Skeletal muscle tissue (tissue), 4 donors: Measurements from ENCODE around the gene TPM3. TPM values are rescaled to one million over a fixed set of nuclear protein-coding genes. Genes with fewer than 3 reads are reported as not detected.
A peak's percentile ranks its signal among the peaks of the same experiment; 100 is the strongest.
"Not testable (repeated sequence)": the region's sequence is repeated elsewhere in the genome, so short reads cannot be mapped to it uniquely, and the experiment has no call there.

Experiments used
- H3K27ac ChIP-seq: one replicate; pipeline ENCODE4 v1.7.0; 2013; ENCODE audit warnings: mild to moderate bottlenecking, low read depth, low read length, inconsistent platforms
- H3K27me3 ChIP-seq, 3 donors: one replicate each; pipeline ENCODE4 v1.7.0; 2013; ENCODE audit warnings: low read length in 3 of 3; ENCODE audit not compliant: control insufficient read depth in 3 of 3, insufficient read depth in 3 of 3
- H3K36me3 ChIP-seq, 3 donors: one replicate each; pipeline ENCODE4 v1.7.0; 2013; ENCODE audit warnings: low read length in 3 of 3; ENCODE audit not compliant: control insufficient read depth in 3 of 3, insufficient read depth in 3 of 3
- H3K4me1 ChIP-seq, 3 donors: one replicate each; pipeline ENCODE4 v1.7.0; 2013; ENCODE audit warnings: low read length in 3 of 3, mild to moderate bottlenecking in 3 of 3; ENCODE audit not compliant: control insufficient read depth in 3 of 3, insufficient read depth in 3 of 3
- H3K4me3 ChIP-seq, 3 donors: one replicate each; pipeline ENCODE4 v1.7.0; 2013; ENCODE audit warnings: low read length in 3 of 3
- H3K9ac ChIP-seq, 3 donors: one replicate each; pipeline ENCODE4 v1.7.0; 2013; ENCODE audit warnings: low read length in 3 of 3, mild to moderate bottlenecking in 3 of 3, moderate library complexity in 2 of 3, low read depth in 1 of 3
- H3K9me3 ChIP-seq, 3 donors: one replicate each; pipeline ENCODE4 v1.7.0; 2013; ENCODE audit warnings: low read length in 3 of 3; ENCODE audit not compliant: control insufficient read depth in 3 of 3
- total RNA-seq: library from RNA; depleted of rRNA; stranded (reverse); fragments of >200 nt; gene quantifications from one replicate; pipeline ENCODE4 v1.2.3, GENCODE V29; 2014
- donor health status: Osteomylitis.

Gene TPM3
- total RNA-seq: 202 TPM

DNA sequence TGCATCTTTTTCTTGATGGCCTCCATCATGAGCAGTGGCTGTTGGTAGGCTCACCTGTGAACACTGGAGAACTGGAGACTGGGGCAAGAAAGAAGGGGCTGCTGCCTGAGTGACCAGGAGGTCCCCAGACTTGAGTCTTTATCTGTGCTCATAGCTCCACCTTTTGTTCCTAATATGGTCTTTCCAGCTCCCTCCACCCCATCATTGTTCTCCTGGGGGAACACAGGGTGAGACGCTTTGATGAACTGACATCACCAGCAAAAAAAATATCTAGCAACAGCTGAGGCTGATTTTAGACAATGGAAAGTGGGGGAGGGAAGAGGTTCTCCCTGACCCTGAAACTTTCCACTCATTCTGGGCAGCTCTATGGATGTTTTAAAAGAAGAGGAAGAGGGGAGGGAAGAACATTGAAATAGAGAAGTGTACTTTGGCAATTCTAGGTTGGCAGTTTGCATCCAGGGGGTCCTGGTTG, at the start of gene TPM3:
Gene TPM3 (minus strand): TSS at position 111 of the 472 bp plus-strand sequence. CDS start 82 bp downstream, at position 29.
- Histone ChIP-seq H3K4me3 (peak within 1 kb of the TSS; percentile 71 to 90 (median 84)), H3K27ac (peak within 1 kb of the TSS; percentile 96), H3K9me3 (no peaks in the 10 kb centered on the region), H3K36me3 (peaks cover 0 to 18% (median 0%) of the 10 kb centered on the region in 3 donors), H3K9ac (peak within 1 kb of the TSS; percentile 75 to 95 (median 85)), H3K4me1 (peaks cover 20 to 32% (median 26%) of the 10 kb centered on the region in 3 donors), H3K27me3 (no peaks in the 10 kb centered on the region)

DNA sequence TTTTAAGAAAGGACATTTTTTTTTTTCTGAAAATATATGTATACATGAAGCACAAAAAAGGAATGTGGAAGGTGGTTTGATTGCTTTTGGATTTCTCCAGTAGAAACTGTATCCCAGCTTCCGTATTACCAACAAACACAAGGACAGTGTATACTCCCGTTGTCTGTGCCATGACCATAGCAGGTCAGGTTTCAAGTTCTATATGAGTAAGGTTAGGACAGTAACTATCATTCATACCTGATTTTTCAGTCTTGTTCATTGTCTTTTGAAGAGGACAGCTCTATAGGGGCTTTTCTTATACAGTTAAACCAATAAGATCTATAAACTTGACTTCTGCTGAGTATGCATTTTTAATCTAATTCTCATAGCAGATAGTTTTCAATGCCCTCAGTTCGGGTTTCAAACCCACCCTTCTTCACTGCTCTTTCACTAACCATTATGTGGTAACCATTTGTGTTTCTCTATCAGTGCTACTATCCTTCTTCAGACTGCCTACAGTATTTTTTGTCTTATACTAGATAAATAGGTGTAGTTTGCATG, 48.5 kb upstream of the TPM3 start:
- Histone ChIP-seq H3K36me3 (peaks cover 53 to 69% (median 64%) of the 10 kb centered on the region in 3 donors), H3K27me3 (no peaks in the 10 kb centered on the region), H3K4me3 (no peak overlapping the region), H3K9ac (peak overlapping the region in 1 of 3 donors; percentile 15), H3K9me3 (no peaks in the 10 kb centered on the region), H3K27ac (no peak overlapping the region), H3K4me1 (peaks cover 0 to 2% (median 0%) of the 10 kb centered on the region in 3 donors)

DNA sequence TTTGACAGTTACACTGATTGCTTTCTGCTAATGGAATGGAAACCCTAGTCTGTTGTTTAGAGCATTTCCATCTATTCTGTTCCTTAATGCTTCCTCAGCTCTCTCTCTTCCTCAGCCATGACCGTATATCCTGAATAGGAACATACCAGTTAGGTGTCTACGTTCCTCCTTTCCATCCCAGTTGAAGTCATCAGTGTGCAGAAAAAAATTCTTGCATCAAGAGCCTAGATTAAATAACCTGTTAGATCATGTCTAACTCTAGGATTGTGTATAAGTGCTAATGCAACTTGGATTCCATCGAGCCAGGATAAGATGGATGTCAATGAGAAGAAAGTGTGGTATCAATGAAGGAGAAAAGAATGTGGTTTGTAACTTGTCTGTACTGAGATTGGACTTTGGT, 47.6 kb upstream of the TPM3 start:
- Histone ChIP-seq H3K4me3 (no peak overlapping the region), H3K9ac (no peak overlapping the region), H3K36me3 (peaks cover 50 to 69% (median 64%) of the 10 kb centered on the region in 3 donors), H3K27ac (no peak overlapping the region), H3K9me3 (no peaks in the 10 kb centered on the region), H3K4me1 (peaks cover 0 to 2% (median 0%) of the 10 kb centered on the region in 3 donors), H3K27me3 (no peaks in the 10 kb centered on the region)

DNA sequence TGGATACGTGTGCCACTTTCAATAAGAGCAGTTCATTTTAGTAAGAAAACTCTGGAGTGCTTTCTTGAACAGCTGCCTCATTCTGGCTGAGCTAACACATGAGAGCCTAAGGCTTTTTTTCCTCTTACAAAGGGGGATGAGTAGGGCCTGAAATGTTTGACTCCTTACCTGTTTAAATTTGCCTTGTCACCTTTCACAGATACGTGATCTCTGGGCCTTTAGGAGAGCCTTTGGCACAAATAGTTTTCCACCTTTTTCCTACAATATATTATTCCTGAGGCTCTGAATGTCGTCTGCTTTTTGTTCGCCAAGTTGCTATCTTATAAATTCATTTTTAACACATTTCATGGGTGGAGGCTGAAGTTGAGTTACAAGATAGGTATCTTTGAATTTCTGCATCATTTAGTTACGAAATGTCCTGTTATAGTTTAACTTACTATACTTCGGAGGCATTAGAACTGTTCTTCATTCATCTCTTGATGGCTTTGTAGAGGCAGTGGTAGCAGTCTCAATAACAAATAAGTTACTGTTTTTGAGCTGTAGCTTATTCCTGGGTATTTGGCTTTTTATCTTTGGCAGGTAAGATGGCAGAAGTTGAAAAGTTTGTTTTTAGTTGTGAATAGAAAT, 46.1 kb upstream of the TPM3 start:
- no peak overlapping the region for H3K27ac ChIP-seq
- H3K4me3 ChIP-seq: no peak overlapping the region
- no peaks in the 10 kb centered on the region for H3K9me3 ChIP-seq
- no peaks in the 10 kb centered on the region for H3K27me3 ChIP-seq
- no peak overlapping the region for H3K9ac ChIP-seq
- H3K4me1 ChIP-seq: peaks cover 0 to 2% (median 0%) of the 10 kb centered on the region in 3 donors
- H3K36me3 ChIP-seq: peaks cover 44 to 65% (median 53%) of the 10 kb centered on the region in 3 donors

DNA sequence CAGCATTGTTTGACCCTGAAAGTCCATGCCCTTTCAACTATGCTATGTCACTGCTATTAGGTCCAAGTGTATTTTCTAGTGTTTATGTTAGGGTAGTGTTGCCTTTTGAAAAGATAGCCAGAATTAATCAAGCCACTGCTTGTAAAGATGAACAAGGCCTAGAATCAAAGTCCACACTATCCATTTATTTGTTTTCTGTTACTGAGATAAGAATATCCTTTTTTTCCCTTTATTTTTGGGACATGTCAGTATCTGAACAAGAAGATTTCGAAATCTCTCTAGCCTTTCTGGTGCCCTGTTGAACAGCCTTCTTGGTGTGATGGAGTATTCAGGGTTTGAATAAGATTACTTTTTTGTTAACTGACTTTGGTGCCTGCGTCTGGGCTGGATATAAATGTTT, 45.5 kb upstream of the TPM3 start:
- Histone ChIP-seq H3K36me3 (peaks cover 46 to 60% (median 53%) of the 10 kb centered on the region in 3 donors), H3K27me3 (no peaks in the 10 kb centered on the region), H3K27ac (no peak overlapping the region), H3K4me1 (peaks cover 0 to 2% (median 0%) of the 10 kb centered on the region in 3 donors), H3K9me3 (no peaks in the 10 kb centered on the region), H3K4me3 (no peak overlapping the region), H3K9ac (no peak overlapping the region)

DNA sequence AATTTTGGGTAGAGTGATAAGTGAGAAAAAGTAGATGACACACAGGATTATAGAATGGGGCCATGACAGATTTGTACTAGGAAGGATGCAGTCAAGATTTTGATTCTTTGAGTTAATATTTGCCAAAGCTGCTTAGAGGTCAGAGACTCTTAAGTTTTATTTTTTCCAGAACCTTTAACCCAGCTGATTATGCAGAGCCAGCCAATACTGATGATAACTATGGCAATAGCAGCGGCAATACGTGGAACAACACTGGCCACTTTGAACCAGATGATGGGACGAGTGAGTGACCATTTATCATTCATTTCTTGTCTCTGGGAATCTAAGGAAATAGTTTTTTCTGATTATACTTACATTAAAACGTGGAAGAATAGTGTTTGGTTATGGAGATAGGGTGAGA, 45.0 kb upstream of the TPM3 start:
- Histone ChIP-seq H3K36me3 (peaks cover 47 to 56% (median 49%) of the 10 kb centered on the region in 3 donors), H3K27me3 (no peaks in the 10 kb centered on the region), H3K4me3 (no peak overlapping the region), H3K27ac (no peak overlapping the region), H3K9me3 (no peaks in the 10 kb centered on the region), H3K9ac (no peak overlapping the region), H3K4me1 (peaks cover 0 to 2% (median 0%) of the 10 kb centered on the region in 3 donors)

DNA sequence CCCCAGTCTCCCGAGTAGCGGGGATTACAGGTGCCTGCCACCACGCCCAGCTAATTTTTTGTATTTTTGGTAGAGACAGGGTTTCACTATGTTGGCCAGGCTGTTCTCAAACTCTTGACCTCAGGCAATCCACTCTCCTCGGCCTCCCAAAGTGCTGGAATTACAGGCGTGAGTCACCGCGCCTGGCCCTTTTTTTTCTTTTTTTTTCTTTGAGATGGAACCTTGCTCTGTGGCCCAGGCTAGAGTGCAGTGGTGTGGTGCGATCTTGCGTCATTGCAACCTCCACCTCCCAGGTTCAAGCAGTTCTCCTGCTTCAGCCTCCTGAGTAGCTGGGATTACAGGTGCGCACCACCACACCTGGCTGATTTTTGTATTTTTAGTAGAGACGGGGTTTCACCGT, 41.2 kb upstream of the TPM3 start:
- not testable (repeated sequence) for H3K27ac ChIP-seq, H3K27me3 ChIP-seq, H3K9ac ChIP-seq, H3K9me3 ChIP-seq, H3K4me3 ChIP-seq, H3K4me1 ChIP-seq
- H3K36me3 ChIP-seq: peaks cover 52 to 70% (median 70%) of the 10 kb centered on the region in 3 donors

DNA sequence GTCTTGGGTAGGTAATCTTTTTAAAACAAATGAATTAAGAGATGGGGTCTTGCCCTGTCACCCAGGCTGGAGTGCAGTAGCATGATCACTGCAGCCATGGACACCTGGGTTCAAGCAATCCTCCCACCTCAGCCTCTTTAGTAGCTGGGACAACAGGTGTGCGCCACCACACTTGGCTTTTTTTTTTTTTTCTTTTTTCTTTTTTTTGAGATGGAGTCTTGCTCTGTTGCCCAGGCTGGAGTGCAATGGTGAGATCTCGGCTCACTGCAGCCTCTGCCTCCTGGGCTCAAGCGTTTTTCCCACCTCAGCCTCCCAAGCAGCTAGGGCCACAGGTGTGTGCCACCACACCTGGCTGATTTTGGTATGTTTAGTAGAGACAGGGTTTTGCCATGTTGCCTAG, 39.2 kb upstream of the TPM3 start:
- not testable (repeated sequence) for H3K9ac ChIP-seq, H3K4me1 ChIP-seq, H3K27me3 ChIP-seq, H3K27ac ChIP-seq, H3K9me3 ChIP-seq, H3K4me3 ChIP-seq
- peaks cover 39 to 61% (median 57%) of the 10 kb centered on the region in 3 donors for H3K36me3 ChIP-seq

DNA sequence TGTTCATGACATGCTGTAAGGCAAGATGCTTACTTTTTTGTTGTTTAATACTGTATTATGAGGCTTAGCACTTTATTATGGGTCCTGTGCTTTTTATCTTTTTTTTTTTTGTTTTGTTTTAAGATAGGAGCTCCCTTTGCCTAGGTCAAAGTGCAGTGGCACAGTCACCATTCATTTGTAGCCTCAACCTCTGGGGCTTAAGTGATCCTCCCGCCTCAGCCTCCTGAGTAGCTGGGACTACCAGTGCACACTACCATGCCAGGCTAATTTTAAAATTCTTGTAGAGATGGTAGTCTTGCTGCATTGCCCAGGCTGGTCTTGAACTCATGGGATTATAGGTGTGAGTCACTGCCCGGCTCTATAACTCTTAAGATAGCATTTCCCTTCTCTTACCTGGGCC, 33.5 kb upstream of the TPM3 start:
- Histone ChIP-seq H3K27me3 (no peaks in the 10 kb centered on the region), H3K27ac (no peak overlapping the region), H3K9me3 (no peaks in the 10 kb centered on the region), H3K9ac (no peak overlapping the region), H3K4me3 (no peak overlapping the region), H3K4me1 (peaks cover 17 to 22% (median 22%) of the 10 kb centered on the region in 3 donors), H3K36me3 (peaks cover 14 to 32% (median 21%) of the 10 kb centered on the region in 3 donors)

DNA sequence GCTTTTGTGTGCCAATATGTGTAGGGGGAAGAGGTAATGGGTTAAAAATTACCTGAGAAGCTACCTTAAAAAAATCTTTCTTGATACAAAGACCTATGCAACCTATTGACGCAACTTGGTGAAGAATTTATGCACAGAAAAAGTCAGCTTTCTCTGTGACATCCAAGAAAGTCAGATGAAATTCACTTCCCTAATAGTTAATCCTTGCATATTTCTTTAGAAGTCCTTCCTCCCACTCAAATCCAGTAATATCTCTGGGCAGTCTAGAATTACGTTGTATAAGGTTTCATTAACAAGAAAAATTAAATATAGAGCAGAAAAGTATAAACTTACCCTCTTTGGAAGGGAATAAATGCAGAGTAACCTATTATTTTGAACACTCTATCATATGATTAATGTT, 31.7 kb upstream of the TPM3 start:
- no peak overlapping the region for H3K27ac ChIP-seq
- peaks cover 6 to 27% (median 16%) of the 10 kb centered on the region in 3 donors for H3K36me3 ChIP-seq
- H3K9me3 ChIP-seq: no peaks in the 10 kb centered on the region
- peak overlapping the region in 1 of 3 donors; percentile 45 for H3K9ac ChIP-seq
- no peak overlapping the region for H3K4me3 ChIP-seq
- H3K27me3 ChIP-seq: no peaks in the 10 kb centered on the region
- peaks cover 27 to 33% (median 32%) of the 10 kb centered on the region in 3 donors for H3K4me1 ChIP-seq
